Calu3 (cell line): ENCODE measurements around the gene PSMD13. TPM values are rescaled to one million over a fixed set of nuclear protein-coding genes. Genes with fewer than 3 reads are reported as not detected.

Experiments used
- BruUV-seq: library from RNA; stranded (reverse); fragments of 400-500 nt; replicated peaks from 2 replicates; lab custom pipeline; 2021; lab: Mats Ljungman, UMichigan
- CTCF ChIA-PET: fragments of 300-600 bp; sonication (Branson Sonifier 250); formaldehyde crosslinking; loops from one replicate; lab custom pipeline; 2022; ENCODE audit warnings: antibody characterized with exemption; lab: Charles Lee
- DNase-seq: peaks from one replicate; pipeline ENCODE4 v3.0.0; 2022
- H3K27ac Mint-ChIP-seq: one replicate; pipeline ENCODE4 v1.8.0; 2022; ENCODE audit warnings: mixed read lengths; ENCODE audit not compliant: unreplicated experiment
- H3K27me3 Mint-ChIP-seq: one replicate; pipeline ENCODE4 v1.8.0; 2022; ENCODE audit warnings: mixed read lengths; ENCODE audit not compliant: unreplicated experiment
- H3K36me3 Mint-ChIP-seq: one replicate; pipeline ENCODE4 v1.8.0; 2022; ENCODE audit warnings: mild to moderate bottlenecking, moderate library complexity, mixed read lengths; ENCODE audit not compliant: insufficient read depth, unreplicated experiment
- H3K4me1 Mint-ChIP-seq: one replicate; pipeline ENCODE4 v1.8.0; 2022; ENCODE audit warnings: mild to moderate bottlenecking, low read depth, mixed read lengths; ENCODE audit not compliant: unreplicated experiment
- H3K4me3 Mint-ChIP-seq: one replicate; pipeline ENCODE4 v1.8.0; 2022; ENCODE audit warnings: mild to moderate bottlenecking, low read depth, moderate library complexity, mixed read lengths; ENCODE audit not compliant: unreplicated experiment
- H3K9me3 Mint-ChIP-seq: one replicate; pipeline ENCODE4 v1.8.0; 2022; ENCODE audit warnings: low read depth, mixed read lengths; ENCODE audit not compliant: unreplicated experiment
- intact Hi-C: fragments of 100-400 bp; cut with micrococcal nuclease; formaldehyde crosslinking; loops from one replicate; pipeline ENCODE4 v1.10.0; 2022; ENCODE audit not compliant: unreplicated experiment
- total RNA-seq: library from RNA; stranded (reverse); gene quantifications from 2 replicates; pipeline ENCODE4 v1.2.3, GENCODE V29; 2022
- TF ChIP-seq, protein P1 (sequence below): fragments of 200-600 bp; IDR thresholded peaks from one replicate; pipeline ENCODE4 v1.8.0; 2022; ENCODE audit warnings: antibody characterized with exemption; ENCODE audit not compliant: unreplicated experiment

The PSMD13 gene
- total RNA-seq, 1 experiment from 2014 or later = 172 TPM

DNA sequence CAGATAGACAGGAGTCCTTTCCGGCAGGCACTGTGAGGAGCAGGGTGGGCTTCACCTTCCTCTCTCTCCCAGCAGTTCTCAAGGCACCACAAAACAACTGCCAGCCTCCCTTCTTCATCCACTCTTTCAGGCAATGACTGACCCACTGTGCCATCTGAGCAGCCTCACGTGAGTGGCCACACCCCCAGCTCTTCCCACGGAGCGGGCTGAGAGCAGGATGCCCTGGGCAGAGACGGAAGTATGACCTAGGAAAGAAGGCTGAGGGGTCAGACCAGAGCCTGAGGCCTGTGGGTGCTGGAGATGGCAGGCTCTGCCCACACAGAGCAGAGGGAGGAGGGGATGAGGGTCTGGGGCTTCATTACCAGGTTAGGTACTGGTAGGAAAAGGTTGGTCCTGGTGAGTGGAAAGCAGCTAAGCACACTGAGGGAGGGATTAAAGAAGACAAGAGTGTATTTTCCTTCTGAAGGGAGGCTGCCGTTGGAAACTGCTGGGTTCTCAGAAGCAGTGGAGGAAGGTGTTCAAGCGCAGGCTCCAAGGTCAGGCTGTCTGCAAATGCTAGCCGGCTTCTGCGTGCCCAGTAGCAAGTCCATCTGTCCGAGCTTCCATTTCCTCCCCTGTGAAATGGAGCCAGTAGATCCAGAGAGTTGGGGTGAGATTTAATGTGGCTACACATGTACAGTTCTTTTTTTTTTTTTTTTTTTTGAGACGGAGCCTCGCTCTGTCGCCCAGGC is 46.0 kb downstream of the PSMD13 start:
- BruUV-seq = no TSS peak
- Mint-ChIP-seq H3K27me3 (peaks cover 90% of the 10 kb centered on the region), H3K4me3 (no peak overlapping the region), H3K9me3 (no peaks in the 10 kb centered on the region), H3K27ac (no peak overlapping the region), H3K36me3 (no peaks in the 10 kb centered on the region), H3K4me1 (peaks cover 4% of the 10 kb centered on the region)
- CTCF ChIA-PET = no interaction called here
- TF ChIP-seq, protein P1, sequence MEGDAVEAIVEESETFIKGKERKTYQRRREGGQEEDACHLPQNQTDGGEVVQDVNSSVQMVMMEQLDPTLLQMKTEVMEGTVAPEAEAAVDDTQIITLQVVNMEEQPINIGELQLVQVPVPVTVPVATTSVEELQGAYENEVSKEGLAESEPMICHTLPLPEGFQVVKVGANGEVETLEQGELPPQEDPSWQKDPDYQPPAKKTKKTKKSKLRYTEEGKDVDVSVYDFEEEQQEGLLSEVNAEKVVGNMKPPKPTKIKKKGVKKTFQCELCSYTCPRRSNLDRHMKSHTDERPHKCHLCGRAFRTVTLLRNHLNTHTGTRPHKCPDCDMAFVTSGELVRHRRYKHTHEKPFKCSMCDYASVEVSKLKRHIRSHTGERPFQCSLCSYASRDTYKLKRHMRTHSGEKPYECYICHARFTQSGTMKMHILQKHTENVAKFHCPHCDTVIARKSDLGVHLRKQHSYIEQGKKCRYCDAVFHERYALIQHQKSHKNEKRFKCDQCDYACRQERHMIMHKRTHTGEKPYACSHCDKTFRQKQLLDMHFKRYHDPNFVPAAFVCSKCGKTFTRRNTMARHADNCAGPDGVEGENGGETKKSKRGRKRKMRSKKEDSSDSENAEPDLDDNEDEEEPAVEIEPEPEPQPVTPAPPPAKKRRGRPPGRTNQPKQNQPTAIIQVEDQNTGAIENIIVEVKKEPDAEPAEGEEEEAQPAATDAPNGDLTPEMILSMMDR = no peak
- DNase-seq = no peak
- intact Hi-C loops = no loop called here

DNA sequence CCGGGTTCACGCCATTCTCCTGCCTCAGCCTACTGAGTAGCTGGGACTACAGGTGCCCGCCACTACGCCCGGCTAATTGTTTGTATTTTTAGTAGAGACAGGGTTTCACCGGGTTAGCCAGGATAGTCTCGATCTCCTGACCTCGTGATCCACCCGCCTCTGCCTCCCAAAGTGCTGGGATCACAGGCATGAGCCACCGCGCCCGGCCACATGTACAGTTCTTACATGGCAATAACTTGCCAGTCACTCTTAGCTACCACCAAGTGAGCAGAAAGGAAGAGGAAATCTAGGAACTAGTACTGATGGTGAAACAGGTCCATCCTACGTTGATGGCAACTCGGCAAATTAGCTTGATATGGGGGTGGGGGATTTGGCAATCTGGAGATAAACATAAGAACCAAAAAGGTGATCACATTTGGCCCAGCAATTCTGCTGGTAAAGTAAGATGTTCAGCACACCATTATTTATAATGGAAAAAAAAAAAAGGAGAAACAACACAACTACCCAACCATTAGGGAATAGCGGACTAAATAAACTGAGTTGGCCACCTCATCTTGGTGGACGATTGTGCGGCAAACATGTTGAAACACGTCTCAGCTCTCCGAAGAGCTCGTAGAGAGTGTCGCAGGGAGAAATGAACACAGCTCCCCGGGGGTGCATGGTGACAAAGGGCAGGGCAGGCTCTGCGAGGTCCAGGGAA is 46.8 kb downstream of the PSMD13 start:
- TF ChIP-seq, protein P1 = no peak
- intact Hi-C loops = no loop called here
- H3K4me1 Mint-ChIP-seq = peaks cover 9% of the 10 kb centered on the region
- no peak overlapping the region for H3K27ac Mint-ChIP-seq
- no peak overlapping the region for H3K4me3 Mint-ChIP-seq
- BruUV-seq = no TSS peak
- peaks cover 5% of the 10 kb centered on the region for H3K36me3 Mint-ChIP-seq
- no peaks in the 10 kb centered on the region for H3K9me3 Mint-ChIP-seq
- DNase-seq = no peak
- peaks cover 90% of the 10 kb centered on the region for H3K27me3 Mint-ChIP-seq
- CTCF ChIA-PET = interaction anchor here (0.5 kb wide), 1 partner anchor 62 kb away, joined by 3 read pairs; no protein-coding TSS in a partner anchor

- intact Hi-C loops = no loop called here
- DNase-seq = no peak
- Mint-ChIP-seq H3K27ac (no peak overlapping the region), H3K36me3 (peaks cover 5% of the 10 kb centered on the region), H3K9me3 (no peaks in the 10 kb centered on the region), H3K27me3 (peaks cover 83% of the 10 kb centered on the region), H3K4me1 (peaks cover 9% of the 10 kb centered on the region), H3K4me3 (no peak overlapping the region)
- BruUV-seq = no TSS peak
- TF ChIP-seq, protein P1 = no peak
- CTCF ChIA-PET = no interaction called here
These were observed 47.6 kb downstream of the PSMD13 start for GRCh38 chr11:284105-285020.
